Colonic mucosa (tissue), 4 donors: ENCODE measurements around the gene CLTC. TPM values are rescaled to one million over a fixed set of nuclear protein-coding genes. Genes with fewer than 3 reads are reported as not detected.
A peak's percentile ranks its signal among the peaks of the same experiment; 100 is the strongest.

Experiments used
- DNase-seq: peaks from one replicate; pipeline ENCODE4 v3.0.0-alpha.2; 2020
- H3K27ac ChIP-seq: fragments of 200-600 bp; one replicate; pipeline ENCODE4 v1.8.0; 2021
- H3K27me3 ChIP-seq: fragments of 200-600 bp; one replicate; pipeline ENCODE4 v1.8.0; 2021
- H3K36me3 ChIP-seq: fragments of 200-600 bp; one replicate; pipeline ENCODE4 v1.8.0; 2021
- H3K4me1 ChIP-seq: fragments of 200-600 bp; one replicate; pipeline ENCODE4 v1.8.0; 2021; ENCODE audit warnings: mild to moderate bottlenecking
- H3K4me3 ChIP-seq: fragments of 200-600 bp; one replicate; pipeline ENCODE4 v1.8.0; 2021
- H3K9ac ChIP-seq, 2 donors: one replicate each; pipeline ENCODE4 v1.7.0; 2013; ENCODE audit warnings: control low read depth in 2 of 2, low read depth in 2 of 2, low read length in 2 of 2
- H3K9me3 ChIP-seq: fragments of 200-600 bp; one replicate; pipeline ENCODE4 v1.8.0; 2021
- CTCF ChIP-seq: fragments of 200-600 bp; IDR thresholded peaks from one replicate; pipeline ENCODE4 v1.8.0; 2022; ENCODE audit warnings: antibody characterized with exemption, mild to moderate bottlenecking
- intact Hi-C: fragments of 100-400 bp; cut with DNase I; formaldehyde crosslinking; loops from one replicate; pipeline ENCODE4 v1.14.1; 2022
- total RNA-seq, 2 donors: library from RNA; stranded (reverse); fragmentation: NEBNext Ultra II Directional in 1 of 2; extraction: Animal tissue kit (Norgen Biotek cat#: 25700) in 1 of 2; gene quantifications; one replicate each; pipeline ENCODE4 v1.2.1, GENCODE V29; 2021
- donor health status: healthy.
- donor health status: DM: no; HTN: no; CAD: no.
- donor health status: DM: no; HTN: no; CAD: no.

CLTC gene
- total RNA-seq, 2 donors from 2014 or later: 306 to 328 TPM

- intact Hi-C loops: no loop called here
- Histone ChIP-seq H3K36me3 (no peaks in the 10 kb centered on the region), H3K9me3 (no peaks in the 10 kb centered on the region), H3K27me3 (no peaks in the 10 kb centered on the region), H3K9ac (peak overlapping the region; percentile 95 to 98), H3K4me3 (peak overlapping the region; percentile 62), H3K4me1 (no peaks in the 10 kb centered on the region), H3K27ac (peak overlapping the region; percentile 97)
- DNase-seq: no peak
- TF ChIP-seq CTCF: no peak
Measured at GRCh38 chr17:59620064-59620359, 317 bp downstream of the CLTC start.

GRCh38 chr17:59620518-59621259 lies 994 bp downstream of the CLTC start:
- H3K27ac ChIP-seq: peak overlapping the region; percentile 97
- intact Hi-C loops: no loop called here
- H3K9me3 ChIP-seq: no peaks in the 10 kb centered on the region
- no peaks in the 10 kb centered on the region for H3K36me3 ChIP-seq
- TF ChIP-seq CTCF: no peak
- H3K9ac ChIP-seq: peak overlapping the region; percentile 95 to 98
- peak; percentile 68 for DNase-seq
- no peaks in the 10 kb centered on the region for H3K4me1 ChIP-seq
- no peaks in the 10 kb centered on the region for H3K27me3 ChIP-seq
- peak overlapping the region; percentile 62 for H3K4me3 ChIP-seq

GRCh38 chr17:59621771-59622170 lies 2.1 kb downstream of the CLTC start:
- no peaks in the 10 kb centered on the region for H3K9me3 ChIP-seq
- no peak overlapping the region for H3K27ac ChIP-seq
- intact Hi-C loops: no loop called here
- no peak for TF ChIP-seq CTCF
- no peak overlapping the region for H3K9ac ChIP-seq
- H3K4me1 ChIP-seq: no peaks in the 10 kb centered on the region
- DNase-seq: no peak
- peak overlapping the region; percentile 62 for H3K4me3 ChIP-seq
- no peaks in the 10 kb centered on the region for H3K27me3 ChIP-seq
- H3K36me3 ChIP-seq: no peaks in the 10 kb centered on the region

GRCh38 chr17:59623151-59623550 lies 3.5 kb downstream of the CLTC start:
- Histone ChIP-seq H3K9ac (peak overlapping the region in 1 of 2 donors; percentile 48), H3K27me3 (no peaks in the 10 kb centered on the region), H3K27ac (no peak overlapping the region), H3K4me3 (no peak overlapping the region), H3K4me1 (peaks cover 13% of the 10 kb centered on the region), H3K9me3 (no peaks in the 10 kb centered on the region), H3K36me3 (no peaks in the 10 kb centered on the region)
- DNase-seq: no peak
- intact Hi-C loops: no loop called here
- TF ChIP-seq CTCF: no peak

- no peak for DNase-seq
- peaks cover 15% of the 10 kb centered on the region for H3K4me1 ChIP-seq
Measured at GRCh38 chr17:59626756-59627155, 7.1 kb downstream of the CLTC start.

More at GRCh38 chr17:59626756-59627155, 7.1 kb downstream of the CLTC start:
- intact Hi-C loops: no loop called here
- TF ChIP-seq CTCF: no peak
- Histone ChIP-seq H3K36me3 (no peaks in the 10 kb centered on the region), H3K9ac (no peak overlapping the region), H3K9me3 (no peaks in the 10 kb centered on the region), H3K27me3 (no peaks in the 10 kb centered on the region), H3K4me3 (no peak overlapping the region), H3K27ac (no peak overlapping the region)
